ENCODE measurements around the gene WIZ. TPM values are rescaled to one million over a fixed set of nuclear protein-coding genes. Genes with fewer than 3 reads are reported as not detected.

Gene WIZ
- total and polyA plus RNA-seq, 2 experiments from 2014 or later, result 8.9 to 39.5 TPM

- Histone ChIP-seq H4K20me1 (replicated peaks; ENCODE audit: insufficient read depth) (peaks cover 2% of the 10 kb centered on the region; the same call in 1 of the 2 replicates), H3F3A (replicated peaks; ENCODE audit: low read depth) (peaks cover 14% of the 10 kb centered on the region), H3K4me1 (ENCODE audit: insufficient read depth) (no peaks in the 10 kb centered on the region; the same call in 1 of the 2 replicates), H3K36me3 (ENCODE audit: insufficient read depth) (no peaks in the 10 kb centered on the region), H3K9me2 (ENCODE audit: insufficient read depth) (no peaks in the 10 kb centered on the region), H3K4me2 (no peak overlapping the region), H3K79me2 (replicated peaks; ENCODE audit: insufficient read depth) (peaks cover 4% of the 10 kb centered on the region), H3K4me3 (no peak overlapping the region), H3K27ac (ENCODE audit: low read depth) (no peak overlapping the region), H2AFZ (no peak overlapping the region), H3K27me3 (ENCODE audit: insufficient read depth) (no peaks in the 10 kb centered on the region)
- ATAC-seq (no peak), DNase-seq (ENCODE audit: low spot score) (no peak)
- Mint-ChIP-seq H3K4me1 (peaks cover 3% of the 10 kb centered on the region), H3K27me3 (ENCODE audit: insufficient read depth, low read depth, poor library complexity) (peaks cover 8% of the 10 kb centered on the region), H3K9me3 (no peaks in the 10 kb centered on the region; the same call in 2 of the 3 replicates), H3K4me3 (no peak overlapping the region), H3K27ac (no peak overlapping the region), H3K36me3 (ENCODE audit: low read depth) (peaks cover 37% of the 10 kb centered on the region)
- TF ChIP-seq ZNF114 (CRISPR knock-in tag; IDR thresholded peaks at IDR 0.05) (no peak), CREB1 (CRISPR knock-in tag; IDR thresholded peaks at IDR 0.05; ENCODE audit: low read depth) (no peak), REST (IDR thresholded peaks at IDR 0.05; ENCODE audit: unreplicated experiment) (no peak), EZH2 (IDR thresholded peaks at IDR 0.05; ENCODE audit: low read depth, unreplicated experiment) (no peak), EZH2phosphoT487 (IDR thresholded peaks at IDR 0.05; ENCODE audit: unreplicated experiment) (no peak), CTCF (conservative IDR thresholded peaks at IDR 0.05; ENCODE audit: low read depth in 2 of 2) (no peak), JUNB (IDR thresholded peaks at IDR 0.05; ENCODE audit: unreplicated experiment) (no peak), ZNF331 (CRISPR knock-in tag; IDR thresholded peaks at IDR 0.05; ENCODE audit: low read depth) (no peak), POLR2AphosphoS5 (IDR thresholded peaks at IDR 0.05; ENCODE audit: low read depth) (no peak), STAT1 (IDR thresholded peaks at IDR 0.05; ENCODE audit: unreplicated experiment) (no peak)
- TF ChIP-seq, protein P1, sequence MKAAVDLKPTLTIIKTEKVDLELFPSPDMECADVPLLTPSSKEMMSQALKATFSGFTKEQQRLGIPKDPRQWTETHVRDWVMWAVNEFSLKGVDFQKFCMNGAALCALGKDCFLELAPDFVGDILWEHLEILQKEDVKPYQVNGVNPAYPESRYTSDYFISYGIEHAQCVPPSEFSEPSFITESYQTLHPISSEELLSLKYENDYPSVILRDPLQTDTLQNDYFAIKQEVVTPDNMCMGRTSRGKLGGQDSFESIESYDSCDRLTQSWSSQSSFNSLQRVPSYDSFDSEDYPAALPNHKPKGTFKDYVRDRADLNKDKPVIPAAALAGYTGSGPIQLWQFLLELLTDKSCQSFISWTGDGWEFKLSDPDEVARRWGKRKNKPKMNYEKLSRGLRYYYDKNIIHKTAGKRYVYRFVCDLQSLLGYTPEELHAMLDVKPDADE (IDR thresholded peaks at IDR 0.05), result no peak
- TF ChIP-seq, protein P2, sequence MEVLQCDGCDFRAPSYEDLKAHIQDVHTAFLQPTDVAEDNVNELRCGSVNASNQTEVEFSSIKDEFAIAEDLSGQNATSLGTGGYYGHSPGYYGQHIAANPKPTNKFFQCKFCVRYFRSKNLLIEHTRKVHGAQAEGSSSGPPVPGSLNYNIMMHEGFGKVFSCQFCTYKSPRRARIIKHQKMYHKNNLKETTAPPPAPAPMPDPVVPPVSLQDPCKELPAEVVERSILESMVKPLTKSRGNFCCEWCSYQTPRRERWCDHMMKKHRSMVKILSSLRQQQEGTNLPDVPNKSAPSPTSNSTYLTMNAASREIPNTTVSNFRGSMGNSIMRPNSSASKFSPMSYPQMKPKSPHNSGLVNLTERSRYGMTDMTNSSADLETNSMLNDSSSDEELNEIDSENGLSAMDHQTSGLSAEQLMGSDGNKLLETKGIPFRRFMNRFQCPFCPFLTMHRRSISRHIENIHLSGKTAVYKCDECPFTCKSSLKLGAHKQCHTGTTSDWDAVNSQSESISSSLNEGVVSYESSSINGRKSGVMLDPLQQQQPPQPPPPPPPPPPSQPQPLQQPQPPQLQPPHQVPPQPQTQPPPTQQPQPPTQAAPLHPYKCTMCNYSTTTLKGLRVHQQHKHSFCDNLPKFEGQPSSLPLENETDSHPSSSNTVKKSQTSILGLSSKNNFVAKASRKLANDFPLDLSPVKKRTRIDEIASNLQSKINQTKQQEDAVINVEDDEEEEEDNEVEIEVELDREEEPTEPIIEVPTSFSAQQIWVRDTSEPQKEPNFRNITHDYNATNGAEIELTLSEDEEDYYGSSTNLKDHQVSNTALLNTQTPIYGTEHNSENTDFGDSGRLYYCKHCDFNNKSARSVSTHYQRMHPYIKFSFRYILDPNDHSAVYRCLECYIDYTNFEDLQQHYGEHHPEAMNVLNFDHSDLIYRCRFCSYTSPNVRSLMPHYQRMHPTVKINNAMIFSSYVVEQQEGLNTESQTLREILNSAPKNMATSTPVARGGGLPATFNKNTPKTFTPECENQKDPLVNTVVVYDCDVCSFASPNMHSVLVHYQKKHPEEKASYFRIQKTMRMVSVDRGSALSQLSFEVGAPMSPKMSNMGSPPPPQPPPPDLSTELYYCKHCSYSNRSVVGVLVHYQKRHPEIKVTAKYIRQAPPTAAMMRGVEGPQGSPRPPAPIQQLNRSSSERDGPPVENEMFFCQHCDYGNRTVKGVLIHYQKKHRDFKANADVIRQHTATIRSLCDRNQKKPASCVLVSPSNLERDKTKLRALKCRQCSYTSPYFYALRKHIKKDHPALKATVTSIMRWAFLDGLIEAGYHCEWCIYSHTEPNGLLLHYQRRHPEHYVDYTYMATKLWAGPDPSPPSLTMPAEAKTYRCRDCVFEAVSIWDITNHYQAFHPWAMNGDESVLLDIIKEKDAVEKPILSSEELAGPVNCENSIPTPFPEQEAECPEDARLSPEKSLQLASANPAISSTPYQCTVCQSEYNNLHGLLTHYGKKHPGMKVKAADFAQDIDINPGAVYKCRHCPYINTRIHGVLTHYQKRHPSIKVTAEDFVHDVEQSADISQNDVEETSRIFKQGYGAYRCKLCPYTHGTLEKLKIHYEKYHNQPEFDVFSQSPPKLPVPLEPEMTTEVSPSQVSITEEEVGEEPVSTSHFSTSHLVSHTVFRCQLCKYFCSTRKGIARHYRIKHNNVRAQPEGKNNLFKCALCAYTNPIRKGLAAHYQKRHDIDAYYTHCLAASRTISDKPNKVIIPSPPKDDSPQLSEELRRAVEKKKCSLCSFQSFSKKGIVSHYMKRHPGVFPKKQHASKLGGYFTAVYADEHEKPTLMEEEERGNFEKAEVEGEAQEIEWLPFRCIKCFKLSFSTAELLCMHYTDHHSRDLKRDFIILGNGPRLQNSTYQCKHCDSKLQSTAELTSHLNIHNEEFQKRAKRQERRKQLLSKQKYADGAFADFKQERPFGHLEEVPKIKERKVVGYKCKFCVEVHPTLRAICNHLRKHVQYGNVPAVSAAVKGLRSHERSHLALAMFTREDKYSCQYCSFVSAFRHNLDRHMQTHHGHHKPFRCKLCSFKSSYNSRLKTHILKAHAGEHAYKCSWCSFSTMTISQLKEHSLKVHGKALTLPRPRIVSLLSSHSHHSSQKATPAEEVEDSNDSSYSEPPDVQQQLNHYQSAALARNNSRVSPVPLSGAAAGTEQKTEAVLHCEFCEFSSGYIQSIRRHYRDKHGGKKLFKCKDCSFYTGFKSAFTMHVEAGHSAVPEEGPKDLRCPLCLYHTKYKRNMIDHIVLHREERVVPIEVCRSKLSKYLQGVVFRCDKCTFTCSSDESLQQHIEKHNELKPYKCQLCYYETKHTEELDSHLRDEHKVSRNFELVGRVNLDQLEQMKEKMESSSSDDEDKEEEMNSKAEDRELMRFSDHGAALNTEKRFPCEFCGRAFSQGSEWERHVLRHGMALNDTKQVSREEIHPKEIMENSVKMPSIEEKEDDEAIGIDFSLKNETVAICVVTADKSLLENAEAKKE (CRISPR knock-in tag; IDR thresholded peaks at IDR 0.05), result no peak
Measured at GRCh38 chr19:15423130-15423529, 26.6 kb downstream of the WIZ start.
